Measurements from ENCODE around the gene DHCR24. TPM values are rescaled to one million over a fixed set of nuclear protein-coding genes. Genes with fewer than 3 reads are reported as not detected.

The DHCR24 gene
- polyA plus RNA-seq, 1 donor (not counting 4 experiments of a cell fraction or from before 2014, with no cell fraction given) = 363 TPM

DNA sequence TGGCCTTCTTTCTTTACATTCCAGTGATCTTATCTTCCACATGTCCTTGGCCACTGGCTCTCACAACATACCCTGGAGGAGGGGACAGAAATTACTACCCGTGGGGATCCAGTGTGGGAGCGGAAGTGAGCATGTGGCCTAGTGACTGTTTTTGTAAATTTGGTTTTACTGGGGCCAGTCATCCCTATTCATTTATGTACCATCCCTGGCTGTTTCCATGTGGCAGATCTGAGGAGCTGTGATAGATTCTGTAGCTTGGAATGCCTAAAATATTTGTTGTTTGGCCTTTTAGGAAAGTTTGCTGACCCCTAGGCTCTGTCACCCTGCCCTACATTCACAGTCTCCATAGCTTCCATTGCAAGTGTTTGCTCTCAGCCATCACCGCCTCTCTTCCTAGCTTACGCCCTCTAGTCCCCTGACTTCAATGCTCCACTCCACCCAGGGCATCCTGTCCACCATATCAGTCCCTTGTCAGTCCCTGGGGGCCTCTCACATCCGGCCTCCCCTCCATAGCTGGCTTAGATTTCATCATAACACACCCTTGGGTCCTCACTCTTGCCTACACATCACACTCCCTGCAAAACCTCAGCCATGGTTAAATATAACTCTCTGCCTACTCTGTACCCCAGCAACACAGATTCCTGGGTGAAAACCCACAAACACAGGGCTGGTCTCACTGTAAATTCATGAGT is 25.8 kb downstream of the DHCR24 start:
- H2AFZ ChIP-seq (ENCODE audit: control insufficient read depth, low read length) = no peak overlapping the region
- peaks cover 4% of the 10 kb centered on the region for H3K4me1 ChIP-seq (ENCODE audit: control insufficient read depth, extremely low read depth, insufficient read depth, low read length)
- peaks cover 7% of the 10 kb centered on the region for H4K20me1 ChIP-seq (ENCODE audit: control insufficient read depth, extremely low read depth, insufficient read depth, low read length)
- H3K9ac ChIP-seq (ENCODE audit: control insufficient read depth, extremely low read depth, insufficient read depth, low read length) = no peak overlapping the region
- no peaks in the 10 kb centered on the region for H3K9me3 ChIP-seq (ENCODE audit: control insufficient read depth, low read depth, low read length)
- peaks cover 45% of the 10 kb centered on the region for H3K79me2 ChIP-seq (ENCODE audit: control insufficient read depth, insufficient read depth, low read length)
- H3K27ac ChIP-seq (ENCODE audit: control insufficient read depth, insufficient read depth, low read length) = no peak overlapping the region
- no peaks in the 10 kb centered on the region for H3K27me3 ChIP-seq (ENCODE audit: control insufficient read depth, extremely low read depth, insufficient read depth, low read length)
- TF ChIP-seq, protein P1, sequence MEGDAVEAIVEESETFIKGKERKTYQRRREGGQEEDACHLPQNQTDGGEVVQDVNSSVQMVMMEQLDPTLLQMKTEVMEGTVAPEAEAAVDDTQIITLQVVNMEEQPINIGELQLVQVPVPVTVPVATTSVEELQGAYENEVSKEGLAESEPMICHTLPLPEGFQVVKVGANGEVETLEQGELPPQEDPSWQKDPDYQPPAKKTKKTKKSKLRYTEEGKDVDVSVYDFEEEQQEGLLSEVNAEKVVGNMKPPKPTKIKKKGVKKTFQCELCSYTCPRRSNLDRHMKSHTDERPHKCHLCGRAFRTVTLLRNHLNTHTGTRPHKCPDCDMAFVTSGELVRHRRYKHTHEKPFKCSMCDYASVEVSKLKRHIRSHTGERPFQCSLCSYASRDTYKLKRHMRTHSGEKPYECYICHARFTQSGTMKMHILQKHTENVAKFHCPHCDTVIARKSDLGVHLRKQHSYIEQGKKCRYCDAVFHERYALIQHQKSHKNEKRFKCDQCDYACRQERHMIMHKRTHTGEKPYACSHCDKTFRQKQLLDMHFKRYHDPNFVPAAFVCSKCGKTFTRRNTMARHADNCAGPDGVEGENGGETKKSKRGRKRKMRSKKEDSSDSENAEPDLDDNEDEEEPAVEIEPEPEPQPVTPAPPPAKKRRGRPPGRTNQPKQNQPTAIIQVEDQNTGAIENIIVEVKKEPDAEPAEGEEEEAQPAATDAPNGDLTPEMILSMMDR (optimal IDR thresholded peaks at IDR 0.05 in 1 of 3, IDR thresholded peaks at IDR 0.05 in 1 of 3, conservative IDR thresholded peaks at IDR 0.05 in 1 of 3; ENCODE audit: extremely low read depth in 1 of 3, insufficient read depth in 2 of 3, low read length in 3 of 3) = no peak
- TF ChIP-seq EZH2 (IDR thresholded peaks at IDR 0.05; ENCODE audit: low read length) = no peak
- H3K4me2 ChIP-seq (ENCODE audit: control insufficient read depth, extremely low read depth, insufficient read depth, low read depth, low read length) = no peak overlapping the region
- no peaks in the 10 kb centered on the region for H3K9me1 ChIP-seq (ENCODE audit: control insufficient read depth, extremely low read depth, insufficient read depth, low read length)
- peaks cover 55 to 70% of the 10 kb centered on the region in 2 experiments for H3K36me3 ChIP-seq (ENCODE audit: control insufficient read depth in 2 of 2, extremely low read depth in 1 of 2, insufficient read depth in 2 of 2, low read length in 2 of 2)
- no peak overlapping the region for H3K4me3 ChIP-seq (ENCODE audit: control insufficient read depth in 2 of 3, extremely low read depth in 1 of 3, insufficient read depth in 2 of 3, low read depth in 1 of 3, low read length in 3 of 3)
- DNase-seq (ENCODE audit: low read depth, low spot score) = no peak
- dilution Hi-C loops (cut with MboI; ENCODE audit: extremely low pct_ligation_motif_present, low sequenced_read_pairs) = no loop called here
- no peak for FAIRE-seq

GRCh38 chr1:54859700-54860391 is 27.1 kb downstream of the DHCR24 start:
- H3K9me3 ChIP-seq (ENCODE audit: control insufficient read depth, low read depth, low read length) = no peaks in the 10 kb centered on the region
- H3K27me3 ChIP-seq (ENCODE audit: control insufficient read depth, extremely low read depth, insufficient read depth, low read length) = no peaks in the 10 kb centered on the region
- H3K36me3 ChIP-seq (ENCODE audit: control insufficient read depth in 2 of 2, extremely low read depth in 1 of 2, insufficient read depth in 2 of 2, low read length in 2 of 2) = peaks cover 52 to 63% of the 10 kb centered on the region in 2 experiments
- dilution Hi-C loops (cut with MboI; ENCODE audit: extremely low pct_ligation_motif_present, low sequenced_read_pairs) = no loop called here
- peaks cover 7% of the 10 kb centered on the region for H4K20me1 ChIP-seq (ENCODE audit: control insufficient read depth, extremely low read depth, insufficient read depth, low read length)
- peaks cover 4% of the 10 kb centered on the region for H3K4me1 ChIP-seq (ENCODE audit: control insufficient read depth, extremely low read depth, insufficient read depth, low read length)
- H3K79me2 ChIP-seq (ENCODE audit: control insufficient read depth, insufficient read depth, low read length) = peaks cover 34% of the 10 kb centered on the region
- no peaks in the 10 kb centered on the region for H3K9me1 ChIP-seq (ENCODE audit: control insufficient read depth, extremely low read depth, insufficient read depth, low read length)
- no peak overlapping the region for H3K9ac ChIP-seq (ENCODE audit: control insufficient read depth, extremely low read depth, insufficient read depth, low read length)
- H2AFZ ChIP-seq (ENCODE audit: control insufficient read depth, low read length) = no peak overlapping the region
- no peak for DNase-seq (ENCODE audit: low read depth, low spot score)
- peak; percentile 13 for FAIRE-seq
- TF ChIP-seq EZH2 (IDR thresholded peaks at IDR 0.05; ENCODE audit: low read length) = no peak
- TF ChIP-seq, protein P1 (optimal IDR thresholded peaks at IDR 0.05 in 1 of 3, IDR thresholded peaks at IDR 0.05 in 1 of 3, conservative IDR thresholded peaks at IDR 0.05 in 1 of 3; ENCODE audit: extremely low read depth in 1 of 3, insufficient read depth in 2 of 3, low read length in 3 of 3) = no peak
- no peak overlapping the region for H3K4me3 ChIP-seq (ENCODE audit: control insufficient read depth in 2 of 3, extremely low read depth in 1 of 3, insufficient read depth in 2 of 3, low read depth in 1 of 3, low read length in 3 of 3)
- H3K27ac ChIP-seq (ENCODE audit: control insufficient read depth, insufficient read depth, low read length) = no peak overlapping the region
- H3K4me2 ChIP-seq (ENCODE audit: control insufficient read depth, extremely low read depth, insufficient read depth, low read depth, low read length) = no peak overlapping the region

Measured in keratinocyte (primary cell).